ENCODE results near the gene CALR3.
"Not testable (repeated sequence)": the region's sequence is repeated elsewhere in the genome, so short reads cannot be mapped to it uniquely, and the experiment has no call there.

CALR3 gene

DNA sequence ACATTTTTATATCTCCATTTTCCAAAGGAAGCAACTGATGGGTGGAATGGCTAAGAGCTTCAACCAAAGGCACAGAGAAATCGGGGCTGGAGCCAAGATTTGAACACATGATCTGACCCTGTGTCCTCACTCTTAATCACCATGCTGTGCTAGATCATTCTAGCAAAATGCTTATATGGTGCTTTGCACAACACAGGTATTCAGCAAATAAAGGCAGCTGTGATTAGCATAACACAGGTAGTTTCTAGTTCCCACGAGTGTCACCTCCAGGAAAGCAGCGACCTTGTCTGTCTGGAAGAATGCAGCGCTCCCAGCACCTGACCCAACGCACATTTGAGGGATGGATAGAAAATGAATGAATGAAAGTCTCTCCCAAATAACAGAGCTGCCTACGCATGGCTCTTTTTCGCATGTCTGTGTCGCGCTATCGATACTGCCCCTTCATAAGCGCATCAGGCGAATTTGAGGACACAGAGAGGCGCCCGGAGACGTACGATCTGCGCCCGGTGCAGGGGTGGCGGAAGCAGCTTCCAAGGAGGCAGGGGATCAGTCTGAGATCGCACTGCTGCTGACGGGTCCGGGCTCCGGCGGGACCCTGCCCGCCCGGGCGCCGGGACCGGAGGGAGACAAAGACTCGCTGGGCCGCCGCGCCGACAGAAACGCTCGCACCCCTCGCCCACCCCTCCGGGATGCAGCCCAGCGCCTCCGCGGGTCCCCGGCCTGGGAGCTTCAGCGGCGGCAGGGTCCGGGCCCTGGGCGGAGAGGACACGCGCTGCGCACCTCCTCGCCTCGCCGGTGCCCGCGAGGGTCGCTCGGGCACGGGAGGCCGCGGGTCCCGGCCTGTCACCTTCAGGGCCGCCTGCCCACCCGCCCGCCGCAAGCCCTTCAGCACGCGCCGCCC is 24.8 kb downstream of the CALR3 start:
- peak overlapping the region; percentile 66 for H3K4me3 ChIP-seq (ENCODE audit: low read length)
- peak overlapping the region; percentile 76 for H3K9ac ChIP-seq (ENCODE audit: low read length)
- no peaks in the 10 kb centered on the region for H3K27me3 ChIP-seq (ENCODE audit: control insufficient read depth, insufficient read depth, low read length)
- H3K4me1 ChIP-seq (ENCODE audit: control insufficient read depth, insufficient read depth, low read length): peaks cover 18% of the 10 kb centered on the region
- H3K36me3 ChIP-seq (ENCODE audit: control insufficient read depth, insufficient read depth, low read length): no peaks in the 10 kb centered on the region
- no peaks in the 10 kb centered on the region for H3K9me3 ChIP-seq (ENCODE audit: control insufficient read depth, low read length)

- peak overlapping the region; percentile 66 for H3K4me3 ChIP-seq (ENCODE audit: low read length)
- no peaks in the 10 kb centered on the region for H3K36me3 ChIP-seq (ENCODE audit: control insufficient read depth, insufficient read depth, low read length)
- H3K9ac ChIP-seq (ENCODE audit: low read length): peak overlapping the region; percentile 76
- H3K9me3 ChIP-seq (ENCODE audit: control insufficient read depth, low read length): no peaks in the 10 kb centered on the region
- H3K4me1 ChIP-seq (ENCODE audit: control insufficient read depth, insufficient read depth, low read length): peaks cover 18% of the 10 kb centered on the region
- H3K27me3 ChIP-seq (ENCODE audit: control insufficient read depth, insufficient read depth, low read length): no peaks in the 10 kb centered on the region
These were observed 25.4 kb downstream of the CALR3 start for GRCh38 chr19:16470541-16470910.

DNA sequence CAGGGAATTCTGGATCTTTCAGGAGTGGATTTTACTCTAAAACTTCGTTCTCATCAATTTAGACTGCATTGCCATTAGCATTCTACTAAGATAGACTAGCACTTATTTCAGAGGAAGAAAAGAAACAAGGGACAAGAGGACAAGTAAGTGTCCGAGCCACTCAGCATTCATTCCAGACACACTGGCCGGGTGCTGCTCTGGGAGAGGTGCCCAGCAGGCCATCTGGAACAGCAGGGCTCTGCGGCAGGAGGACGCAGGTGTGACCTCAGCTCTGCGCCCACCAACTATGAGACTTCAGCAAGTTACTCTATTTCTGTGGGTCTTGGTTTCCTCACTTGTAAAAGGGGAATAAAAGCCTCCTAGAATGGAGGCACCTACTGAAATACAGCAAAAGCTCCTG is 28.4 kb downstream of the CALR3 start:
- no peak overlapping the region for H3K9ac ChIP-seq (ENCODE audit: low read length)
- no peaks in the 10 kb centered on the region for H3K36me3 ChIP-seq (ENCODE audit: control insufficient read depth, insufficient read depth, low read length)
- no peaks in the 10 kb centered on the region for H3K27me3 ChIP-seq (ENCODE audit: control insufficient read depth, insufficient read depth, low read length)
- H3K4me1 ChIP-seq (ENCODE audit: control insufficient read depth, insufficient read depth, low read length): peaks cover 36% of the 10 kb centered on the region
- H3K9me3 ChIP-seq (ENCODE audit: control insufficient read depth, low read length): no peaks in the 10 kb centered on the region
- no peak overlapping the region for H3K4me3 ChIP-seq (ENCODE audit: low read length)

DNA sequence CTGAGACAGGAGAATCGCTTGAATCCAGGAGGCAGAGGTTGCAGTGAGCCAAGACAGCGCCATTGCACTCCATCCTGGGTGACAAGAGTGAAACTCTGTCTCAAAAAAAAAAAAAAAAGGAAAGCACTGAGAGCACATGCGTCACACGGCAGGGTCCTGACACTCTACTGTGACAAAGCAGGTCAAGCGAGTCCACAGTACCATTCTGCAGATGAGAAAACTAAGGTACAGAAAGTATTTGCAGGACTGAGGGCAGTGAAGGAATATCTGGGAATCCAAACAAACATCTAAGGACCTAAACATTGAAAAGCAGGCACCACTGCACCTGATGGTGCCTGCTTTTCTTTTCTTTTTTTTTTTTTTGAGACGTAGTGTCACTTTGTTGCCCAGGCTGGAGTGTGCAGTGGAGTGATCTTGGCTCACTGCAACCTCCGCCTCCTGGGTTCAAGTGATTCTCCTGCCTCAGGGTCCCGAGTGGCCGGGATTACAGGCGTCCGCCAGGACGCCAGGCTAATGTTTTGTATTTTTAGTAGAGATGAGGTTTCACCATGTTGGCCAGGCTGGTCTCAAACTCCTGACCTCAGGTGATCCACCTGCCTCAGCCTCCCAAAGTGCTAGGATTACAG is 29.1 kb downstream of the CALR3 start:
- H3K4me3 ChIP-seq (ENCODE audit: low read length); H3K9ac ChIP-seq (ENCODE audit: low read length); H3K27me3 ChIP-seq (ENCODE audit: control insufficient read depth, insufficient read depth, low read length); H3K9me3 ChIP-seq (ENCODE audit: control insufficient read depth, low read length); H3K36me3 ChIP-seq (ENCODE audit: control insufficient read depth, insufficient read depth, low read length): not testable (repeated sequence)
- peaks cover 40% of the 10 kb centered on the region for H3K4me1 ChIP-seq (ENCODE audit: control insufficient read depth, insufficient read depth, low read length)

DNA sequence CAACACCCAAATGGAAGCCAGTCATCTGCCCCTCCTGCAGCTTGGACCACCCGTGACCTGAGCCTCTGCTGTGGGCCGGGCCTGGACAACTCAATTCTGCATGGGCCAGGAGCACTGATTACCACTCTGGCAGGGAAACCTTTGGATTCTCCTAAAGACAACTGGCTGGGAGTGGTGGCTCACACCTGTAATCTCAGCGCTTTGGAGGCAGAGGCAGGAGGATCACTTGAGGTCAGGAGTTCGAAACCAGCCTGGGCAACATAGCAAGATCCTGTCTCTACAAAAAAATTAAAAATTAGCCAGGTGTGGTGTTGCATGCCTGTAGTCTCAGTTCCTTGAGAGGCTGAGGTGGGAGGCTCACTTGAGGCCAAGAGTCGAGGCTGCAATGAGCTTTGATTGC is 30.7 kb downstream of the CALR3 start:
- H3K27me3 ChIP-seq (ENCODE audit: control insufficient read depth, insufficient read depth, low read length): no peaks in the 10 kb centered on the region
- H3K4me1 ChIP-seq (ENCODE audit: control insufficient read depth, insufficient read depth, low read length): peaks cover 35% of the 10 kb centered on the region
- no peaks in the 10 kb centered on the region for H3K9me3 ChIP-seq (ENCODE audit: control insufficient read depth, low read length)

GRCh38 chr19:16463991-16464575 is 31.9 kb downstream of the CALR3 start:
- Histone ChIP-seq H3K4me3 (ENCODE audit: low read length) (no peak overlapping the region), H3K27me3 (ENCODE audit: control insufficient read depth, insufficient read depth, low read length) (no peaks in the 10 kb centered on the region), H3K9ac (ENCODE audit: low read length) (no peak overlapping the region), H3K4me1 (ENCODE audit: control insufficient read depth, insufficient read depth, low read length) (peaks cover 32% of the 10 kb centered on the region), H3K36me3 (ENCODE audit: control insufficient read depth, insufficient read depth, low read length) (no peaks in the 10 kb centered on the region), H3K9me3 (ENCODE audit: control insufficient read depth, low read length) (no peaks in the 10 kb centered on the region)

More for the DNA sequence above, 30.7 kb downstream of the CALR3 start:
- Histone ChIP-seq H3K36me3 (ENCODE audit: control insufficient read depth, insufficient read depth, low read length) (no peaks in the 10 kb centered on the region), H3K9ac (ENCODE audit: low read length) (no peak overlapping the region), H3K4me3 (ENCODE audit: low read length) (no peak overlapping the region)

GRCh38 chr19:16463341-16463990 is 32.5 kb downstream of the CALR3 start:
- Histone ChIP-seq H3K4me1 (ENCODE audit: control insufficient read depth, insufficient read depth, low read length) (peaks cover 38% of the 10 kb centered on the region), H3K9ac (ENCODE audit: low read length) (no peak overlapping the region), H3K4me3 (ENCODE audit: low read length) (no peak overlapping the region), H3K9me3 (ENCODE audit: control insufficient read depth, low read length) (no peaks in the 10 kb centered on the region), H3K36me3 (ENCODE audit: control insufficient read depth, insufficient read depth, low read length) (no peaks in the 10 kb centered on the region), H3K27me3 (ENCODE audit: control insufficient read depth, insufficient read depth, low read length) (no peaks in the 10 kb centered on the region)

GRCh38 chr19:16462757-16463250 is 33.2 kb downstream of the CALR3 start:
- no peaks in the 10 kb centered on the region for H3K9me3 ChIP-seq (ENCODE audit: control insufficient read depth, low read length)
- no peak overlapping the region for H3K9ac ChIP-seq (ENCODE audit: low read length)
- peaks cover 45% of the 10 kb centered on the region for H3K4me1 ChIP-seq (ENCODE audit: control insufficient read depth, insufficient read depth, low read length)
- H3K36me3 ChIP-seq (ENCODE audit: control insufficient read depth, insufficient read depth, low read length): no peaks in the 10 kb centered on the region
- H3K4me3 ChIP-seq (ENCODE audit: low read length): no peak overlapping the region
- no peaks in the 10 kb centered on the region for H3K27me3 ChIP-seq (ENCODE audit: control insufficient read depth, insufficient read depth, low read length)

GRCh38 chr19:16461630-16462051 is 34.3 kb downstream of the CALR3 start:
- H3K27me3 ChIP-seq (ENCODE audit: control insufficient read depth, insufficient read depth, low read length): no peaks in the 10 kb centered on the region
- no peak overlapping the region for H3K9ac ChIP-seq (ENCODE audit: low read length)
- no peak overlapping the region for H3K4me3 ChIP-seq (ENCODE audit: low read length)
- H3K36me3 ChIP-seq (ENCODE audit: control insufficient read depth, insufficient read depth, low read length): no peaks in the 10 kb centered on the region
- peaks cover 56% of the 10 kb centered on the region for H3K4me1 ChIP-seq (ENCODE audit: control insufficient read depth, insufficient read depth, low read length)
- H3K9me3 ChIP-seq (ENCODE audit: control insufficient read depth, low read length): no peaks in the 10 kb centered on the region

- peaks cover 60% of the 10 kb centered on the region for H3K4me1 ChIP-seq (ENCODE audit: control insufficient read depth, insufficient read depth, low read length)
- no peaks in the 10 kb centered on the region for H3K36me3 ChIP-seq (ENCODE audit: control insufficient read depth, insufficient read depth, low read length)
- no peak overlapping the region for H3K9ac ChIP-seq (ENCODE audit: low read length)
- H3K9me3 ChIP-seq (ENCODE audit: control insufficient read depth, low read length): no peaks in the 10 kb centered on the region
- no peaks in the 10 kb centered on the region for H3K27me3 ChIP-seq (ENCODE audit: control insufficient read depth, insufficient read depth, low read length)
- no peak overlapping the region for H3K4me3 ChIP-seq (ENCODE audit: low read length)
These were observed 35.5 kb downstream of the CALR3 start for GRCh38 chr19:16460454-16460853.

DNA sequence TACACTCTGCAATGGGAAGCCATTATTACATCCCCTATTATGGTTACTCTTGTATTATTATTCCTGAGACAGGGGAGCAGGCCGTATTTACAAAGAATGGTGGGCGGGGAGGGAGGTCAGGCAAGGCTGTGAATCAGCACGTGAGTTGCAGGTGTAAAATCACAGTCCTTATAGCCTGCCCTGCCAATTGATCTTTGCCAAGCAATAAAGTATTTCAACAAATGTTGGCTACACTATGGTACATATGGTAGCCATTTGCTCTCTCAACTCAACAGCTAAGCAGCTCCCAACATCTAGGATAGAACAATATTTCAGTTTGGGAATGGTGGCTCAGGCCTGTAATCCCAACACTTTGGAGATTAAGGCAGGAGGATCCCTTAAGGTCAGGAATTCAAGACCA is 36.3 kb downstream of the CALR3 start:
- H3K4me3 ChIP-seq (ENCODE audit: low read length): no peak overlapping the region
- no peaks in the 10 kb centered on the region for H3K36me3 ChIP-seq (ENCODE audit: control insufficient read depth, insufficient read depth, low read length)
- H3K27me3 ChIP-seq (ENCODE audit: control insufficient read depth, insufficient read depth, low read length): no peaks in the 10 kb centered on the region
- peaks cover 60% of the 10 kb centered on the region for H3K4me1 ChIP-seq (ENCODE audit: control insufficient read depth, insufficient read depth, low read length)
- no peaks in the 10 kb centered on the region for H3K9me3 ChIP-seq (ENCODE audit: control insufficient read depth, low read length)
- H3K9ac ChIP-seq (ENCODE audit: low read length): no peak overlapping the region

Data from mucosa of stomach (tissue), 1 donor.